Rectal smooth muscle tissue (tissue), 1 donor: Measurements from ENCODE around the gene ADAM11.

Source experiments
- H3K27ac ChIP-seq: one replicate; pipeline ENCODE4 v1.7.0; 2013; ENCODE audit warnings: low read depth, low read length, inconsistent platforms
- H3K27me3 ChIP-seq: one replicate; pipeline ENCODE4 v1.7.0; 2013; ENCODE audit warnings: low read length; ENCODE audit not compliant: control insufficient read depth, insufficient read depth
- H3K36me3 ChIP-seq: one replicate; pipeline ENCODE4 v1.7.0; 2013; ENCODE audit warnings: low read length; ENCODE audit not compliant: control insufficient read depth, insufficient read depth
- H3K4me1 ChIP-seq: one replicate; pipeline ENCODE4 v1.7.0; 2013; ENCODE audit warnings: low read length; ENCODE audit not compliant: control insufficient read depth, insufficient read depth
- H3K4me3 ChIP-seq: one replicate; pipeline ENCODE4 v1.7.0; 2013; ENCODE audit warnings: low read length
- H3K9ac ChIP-seq: one replicate; pipeline ENCODE4 v1.7.0; 2013; ENCODE audit warnings: low read length

The ADAM11 gene

GRCh38 chr17:44780845-44781480, 22.2 kb downstream of the ADAM11 start:
- H3K9ac ChIP-seq, result no peak overlapping the region
- H3K27ac ChIP-seq, result peak overlapping the region; percentile 90
- peaks cover 23% of the 10 kb centered on the region for H3K4me1 ChIP-seq
- H3K36me3 ChIP-seq, result no peaks in the 10 kb centered on the region
- H3K27me3 ChIP-seq, result peaks cover 2% of the 10 kb centered on the region
- no peak overlapping the region for H3K4me3 ChIP-seq

- Histone ChIP-seq H3K36me3 (no peaks in the 10 kb centered on the region), H3K4me3 (no peak overlapping the region), H3K27ac (peak overlapping the region; percentile 90), H3K27me3 (peaks cover 2% of the 10 kb centered on the region), H3K4me1 (peaks cover 25% of the 10 kb centered on the region), H3K9ac (no peak overlapping the region)
These were observed 22.9 kb downstream of the ADAM11 start for GRCh38 chr17:44781551-44782325.

- peaks cover 32% of the 10 kb centered on the region for H3K4me1 ChIP-seq
- peak overlapping the region; percentile 90 for H3K27ac ChIP-seq
- H3K36me3 ChIP-seq, result no peaks in the 10 kb centered on the region
- peaks cover 2% of the 10 kb centered on the region for H3K27me3 ChIP-seq
- no peak overlapping the region for H3K4me3 ChIP-seq
- peak overlapping the region; percentile 10 for H3K9ac ChIP-seq
These were observed 23.6 kb downstream of the ADAM11 start for GRCh38 chr17:44782326-44782850.

- H3K27ac ChIP-seq, result no peak overlapping the region
- peaks cover 2% of the 10 kb centered on the region for H3K27me3 ChIP-seq
- H3K36me3 ChIP-seq, result no peaks in the 10 kb centered on the region
- H3K9ac ChIP-seq, result no peak overlapping the region
- H3K4me3 ChIP-seq, result no peak overlapping the region
- H3K4me1 ChIP-seq, result peaks cover 22% of the 10 kb centered on the region
These were observed 27.1 kb downstream of the ADAM11 start for GRCh38 chr17:44785921-44786320.

- H3K27ac ChIP-seq, result peak overlapping the region; percentile 75
- H3K4me1 ChIP-seq, result peaks cover 22% of the 10 kb centered on the region
- no peaks in the 10 kb centered on the region for H3K36me3 ChIP-seq
- H3K27me3 ChIP-seq, result peaks cover 2% of the 10 kb centered on the region
- H3K4me3 ChIP-seq, result peak overlapping the region; percentile 8
- no peak overlapping the region for H3K9ac ChIP-seq
These were observed 27.8 kb downstream of the ADAM11 start for GRCh38 chr17:44786551-44787081.

- Histone ChIP-seq H3K27ac (peak overlapping the region; percentile 75), H3K9ac (no peak overlapping the region), H3K27me3 (peaks cover 2% of the 10 kb centered on the region), H3K4me1 (peaks cover 16% of the 10 kb centered on the region), H3K4me3 (peak overlapping the region; percentile 8), H3K36me3 (no peaks in the 10 kb centered on the region)
These were observed 28.6 kb downstream of the ADAM11 start for GRCh38 chr17:44787271-44787940.

GRCh38 chr17:44788139-44788538, 29.4 kb downstream of the ADAM11 start:
- H3K27me3 ChIP-seq, result peaks cover 2% of the 10 kb centered on the region
- no peak overlapping the region for H3K9ac ChIP-seq
- no peak overlapping the region for H3K27ac ChIP-seq
- H3K4me1 ChIP-seq, result peaks cover 11% of the 10 kb centered on the region
- no peaks in the 10 kb centered on the region for H3K36me3 ChIP-seq
- H3K4me3 ChIP-seq, result no peak overlapping the region

- H3K27me3 ChIP-seq, result no peaks in the 10 kb centered on the region
- no peaks in the 10 kb centered on the region for H3K36me3 ChIP-seq
- H3K4me1 ChIP-seq, result peaks cover 16% of the 10 kb centered on the region
- no peak overlapping the region for H3K27ac ChIP-seq
- H3K4me3 ChIP-seq, result no peak overlapping the region
- no peak overlapping the region for H3K9ac ChIP-seq
These were observed 33.5 kb downstream of the ADAM11 start for GRCh38 chr17:44792276-44792675.

GRCh38 chr17:44793885-44794842, 35.4 kb downstream of the ADAM11 start:
- no peak overlapping the region for H3K4me3 ChIP-seq
- H3K27ac ChIP-seq, result peak overlapping the region; percentile 74
- H3K9ac ChIP-seq, result no peak overlapping the region
- H3K36me3 ChIP-seq, result no peaks in the 10 kb centered on the region
- no peaks in the 10 kb centered on the region for H3K27me3 ChIP-seq
- peaks cover 27% of the 10 kb centered on the region for H3K4me1 ChIP-seq

GRCh38 chr17:44794851-44795413, 36.1 kb downstream of the ADAM11 start:
- peaks cover 27% of the 10 kb centered on the region for H3K4me1 ChIP-seq
- no peak overlapping the region for H3K9ac ChIP-seq
- H3K36me3 ChIP-seq, result no peaks in the 10 kb centered on the region
- no peak overlapping the region for H3K4me3 ChIP-seq
- H3K27me3 ChIP-seq, result no peaks in the 10 kb centered on the region
- H3K27ac ChIP-seq, result peak overlapping the region; percentile 74

- H3K27ac ChIP-seq, result peak overlapping the region; percentile 74
- H3K36me3 ChIP-seq, result no peaks in the 10 kb centered on the region
- H3K27me3 ChIP-seq, result no peaks in the 10 kb centered on the region
- no peak overlapping the region for H3K4me3 ChIP-seq
- H3K9ac ChIP-seq, result no peak overlapping the region
- H3K4me1 ChIP-seq, result peaks cover 28% of the 10 kb centered on the region
These were observed 36.6 kb downstream of the ADAM11 start for GRCh38 chr17:44795421-44795820.
